Subcutaneous abdominal adipose tissue (tissue), 5 donors: ENCODE data around the gene CMIP.
A peak's percentile ranks its signal among the peaks of the same experiment; 100 is the strongest.

Source experiments
- H3K27ac ChIP-seq: one replicate; pipeline ENCODE4 v1.7.0; 2013; ENCODE audit warnings: low read depth, mild to moderate bottlenecking, inconsistent platforms, low read length, moderate library complexity
- H3K27me3 ChIP-seq, 5 donors: one replicate each; pipeline ENCODE4 v1.7.0; 2013; ENCODE audit warnings: low read length in 5 of 5, inconsistent platforms in 1 of 5; ENCODE audit not compliant: control insufficient read depth in 5 of 5, insufficient read depth in 4 of 5
- H3K36me3 ChIP-seq, 5 donors: one replicate each; pipeline ENCODE4 v1.7.0; 2013; ENCODE audit warnings: low read length in 5 of 5; ENCODE audit not compliant: control insufficient read depth in 5 of 5, insufficient read depth in 5 of 5
- H3K4me1 ChIP-seq, 5 donors: one replicate each; pipeline ENCODE4 v1.7.0; 2013; ENCODE audit warnings: low read length in 5 of 5, mild to moderate bottlenecking in 3 of 5, moderate library complexity in 1 of 5; ENCODE audit not compliant: control insufficient read depth in 5 of 5, insufficient read depth in 5 of 5
- H3K4me3 ChIP-seq, 5 donors: one replicate each; pipeline ENCODE4 v1.7.0; 2013; ENCODE audit warnings: low read length in 5 of 5, low read depth in 1 of 5
- H3K9ac ChIP-seq, 5 donors: one replicate each; pipeline ENCODE4 v1.7.0; 2013; ENCODE audit warnings: low read length in 5 of 5, mild to moderate bottlenecking in 4 of 5, moderate library complexity in 3 of 5
- H3K9me3 ChIP-seq, 5 donors: one replicate each; pipeline ENCODE4 v1.7.0; 2013; ENCODE audit warnings: low read length in 5 of 5; ENCODE audit not compliant: control insufficient read depth in 5 of 5
- donor health status: healthy.
- donor health status: healthy.
- donor health status: healthy.
- donor health status: healthy.
- donor health status: healthy.

Gene CMIP

DNA sequence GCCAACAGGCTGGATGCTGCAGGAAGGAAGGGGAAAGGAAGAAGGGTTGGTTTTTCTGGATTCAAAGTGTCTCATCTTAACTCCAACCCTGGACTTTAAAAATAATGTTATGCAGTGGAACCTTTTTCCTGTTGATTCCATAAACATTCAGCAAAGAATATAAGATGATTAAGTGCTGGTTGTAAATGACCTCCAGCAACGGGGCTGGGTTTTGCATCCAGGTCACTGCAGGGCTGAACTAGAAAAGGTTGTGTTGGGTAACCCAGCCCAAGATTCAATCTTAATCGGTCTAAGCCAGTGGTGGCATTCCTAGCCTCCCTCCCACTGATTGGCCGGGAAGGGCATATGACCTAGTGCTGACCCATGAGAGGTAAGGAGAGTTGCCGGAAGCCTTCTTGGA is 300.3 kb downstream of the CMIP start:
- Histone ChIP-seq H3K27me3 (peaks cover 0 to 5% (median 0%) of the 10 kb centered on the region in 5 donors), H3K4me3 (no peak overlapping the region), H3K27ac (no peak overlapping the region), H3K9me3 (no peaks in the 10 kb centered on the region), H3K36me3 (no peaks in the 10 kb centered on the region), H3K9ac (no peak overlapping the region), H3K4me1 (peaks cover 1 to 15% (median 9%) of the 10 kb centered on the region in 5 donors)

GRCh38 chr16:81745704-81746558 is 301.3 kb downstream of the CMIP start:
- Histone ChIP-seq H3K36me3 (no peaks in the 10 kb centered on the region), H3K4me1 (peaks cover 1 to 10% (median 9%) of the 10 kb centered on the region in 5 donors), H3K4me3 (peak overlapping the region; percentile 61 to 81 (median 73)), H3K27me3 (peaks cover 0 to 5% (median 0%) of the 10 kb centered on the region in 5 donors), H3K9ac (peak overlapping the region in 1 of 5 donors; percentile 60), H3K9me3 (no peaks in the 10 kb centered on the region), H3K27ac (no peak overlapping the region)

DNA sequence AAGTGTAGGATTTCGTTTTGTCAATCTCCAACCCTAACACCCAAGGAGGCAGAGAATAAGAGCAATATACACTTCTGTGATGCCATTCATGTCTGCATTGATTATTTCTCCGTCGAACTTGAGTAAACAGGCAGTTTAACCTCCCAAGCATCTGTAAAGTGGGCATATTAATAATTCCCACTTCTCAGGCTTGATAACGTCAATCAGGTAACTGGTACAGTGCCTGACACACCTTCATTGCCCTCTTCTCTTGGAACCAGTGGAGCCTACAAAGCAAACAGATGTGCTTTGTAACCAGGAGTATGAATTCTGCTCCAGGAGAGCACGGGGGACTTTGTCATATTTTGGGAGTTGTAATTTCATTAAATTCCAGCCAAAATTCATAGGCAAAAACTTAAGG is 302.0 kb downstream of the CMIP start:
- H3K27ac ChIP-seq, result no peak overlapping the region
- H3K4me1 ChIP-seq, result peaks cover 1 to 10% (median 9%) of the 10 kb centered on the region in 5 donors
- peak overlapping the region in 1 of 5 donors; percentile 60 for H3K9ac ChIP-seq
- peak overlapping the region; percentile 61 to 81 (median 73) for H3K4me3 ChIP-seq
- H3K36me3 ChIP-seq, result no peaks in the 10 kb centered on the region
- H3K27me3 ChIP-seq, result peaks cover 0 to 5% (median 0%) of the 10 kb centered on the region in 5 donors
- H3K9me3 ChIP-seq, result no peaks in the 10 kb centered on the region

DNA sequence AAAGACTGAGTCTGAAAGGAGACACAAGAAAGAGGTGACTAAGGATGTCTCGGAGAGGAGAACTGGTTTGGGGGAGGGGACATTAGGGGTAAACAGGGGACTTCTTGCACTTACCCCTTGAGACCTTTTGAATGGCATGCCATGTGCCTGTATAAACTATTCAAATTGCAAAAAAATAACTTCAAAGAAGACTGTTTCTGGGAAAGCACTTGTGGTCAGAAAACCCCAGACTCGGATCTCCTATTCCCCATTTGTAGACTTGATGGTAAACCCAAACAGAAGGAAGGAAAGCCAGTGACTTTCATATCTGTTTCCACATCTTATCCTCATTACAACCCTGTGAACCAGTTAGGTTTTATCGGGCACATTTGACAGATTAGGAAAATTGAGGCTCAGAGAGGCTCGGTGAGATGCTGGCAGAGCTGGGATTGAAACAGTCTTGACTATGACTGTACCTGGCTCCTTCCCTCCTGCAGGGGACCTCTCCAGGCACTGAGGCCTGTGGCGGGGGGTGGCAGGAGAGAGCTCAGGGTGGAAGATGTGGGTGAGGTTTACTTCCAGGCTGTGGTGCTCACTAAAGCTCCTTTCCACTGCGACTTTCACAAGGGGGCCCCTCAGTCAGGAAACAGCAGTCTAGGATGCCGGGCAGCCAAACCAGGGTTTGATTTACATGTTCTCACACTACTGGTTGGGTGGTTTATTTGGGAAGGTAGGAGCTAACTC is 304.0 kb downstream of the CMIP start:
- Histone ChIP-seq H3K27ac (no peak overlapping the region), H3K27me3 (peaks cover 0 to 4% (median 0%) of the 10 kb centered on the region in 5 donors), H3K36me3 (no peaks in the 10 kb centered on the region)

GRCh38 chr16:81752225-81752875 is 307.7 kb downstream of the CMIP start:
- Histone ChIP-seq H3K9ac (peak overlapping the region in 2 of 5 donors; percentile 17 to 23), H3K9me3 (no peaks in the 10 kb centered on the region), H3K27ac (no peak overlapping the region), H3K4me1 (peaks cover 0 to 24% (median 18%) of the 10 kb centered on the region in 5 donors), H3K4me3 (no peak overlapping the region), H3K27me3 (peaks cover 0 to 4% (median 0%) of the 10 kb centered on the region in 5 donors), H3K36me3 (no peaks in the 10 kb centered on the region)

More for the DNA sequence above, 304.0 kb downstream of the CMIP start:
- no peaks in the 10 kb centered on the region for H3K9me3 ChIP-seq
- peaks cover 1 to 17% (median 14%) of the 10 kb centered on the region in 5 donors for H3K4me1 ChIP-seq
- no peak overlapping the region for H3K9ac ChIP-seq
- no peak overlapping the region for H3K4me3 ChIP-seq

DNA sequence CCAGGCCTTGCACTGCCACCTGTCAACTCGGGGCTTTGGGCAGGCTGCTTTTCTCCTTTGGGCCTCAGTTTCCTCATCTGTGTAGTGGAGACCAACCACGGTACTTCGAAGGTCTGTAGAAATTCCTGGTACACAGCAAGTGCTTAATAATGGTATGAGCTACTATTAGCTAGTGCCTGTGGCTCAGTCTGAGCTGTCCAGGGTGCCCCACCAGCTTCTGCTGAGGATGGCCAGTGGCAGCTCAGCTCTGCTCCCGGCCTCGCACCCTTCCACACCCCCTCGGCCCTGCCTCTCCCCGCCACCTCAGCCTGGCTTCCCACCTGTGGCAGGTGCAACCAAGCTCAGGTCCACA is 308.2 kb downstream of the CMIP start:
- H3K36me3 ChIP-seq, result no peaks in the 10 kb centered on the region
- no peak overlapping the region for H3K27ac ChIP-seq
- peaks cover 0 to 24% (median 18%) of the 10 kb centered on the region in 5 donors for H3K4me1 ChIP-seq
- H3K4me3 ChIP-seq, result no peak overlapping the region
- H3K9me3 ChIP-seq, result no peaks in the 10 kb centered on the region
- H3K27me3 ChIP-seq, result peaks cover 0 to 4% (median 0%) of the 10 kb centered on the region in 5 donors
- peak overlapping the region in 2 of 5 donors; percentile 17 to 23 for H3K9ac ChIP-seq

GRCh38 chr16:81754858-81755257 is 310.2 kb downstream of the CMIP start:
- H3K4me3 ChIP-seq, result no peak overlapping the region
- H3K27me3 ChIP-seq, result peaks cover 0 to 4% (median 0%) of the 10 kb centered on the region in 5 donors
- no peak overlapping the region for H3K27ac ChIP-seq
- H3K9ac ChIP-seq, result no peak overlapping the region
- H3K9me3 ChIP-seq, result peaks cover 0 to 3% (median 0%) of the 10 kb centered on the region in 5 donors
- peaks cover 0 to 24% (median 18%) of the 10 kb centered on the region in 5 donors for H3K4me1 ChIP-seq
- no peaks in the 10 kb centered on the region for H3K36me3 ChIP-seq

GRCh38 chr16:81755915-81756614 is 311.5 kb downstream of the CMIP start:
- peaks cover 0 to 4% (median 0%) of the 10 kb centered on the region in 5 donors for H3K27me3 ChIP-seq

GRCh38 chr16:81756615-81757356 is 312.2 kb downstream of the CMIP start:
- Histone ChIP-seq H3K27ac (peak overlapping the region; percentile 3), H3K4me3 (no peak overlapping the region), H3K36me3 (no peaks in the 10 kb centered on the region), H3K9ac (no peak overlapping the region), H3K4me1 (peaks cover 0 to 24% (median 18%) of the 10 kb centered on the region in 5 donors), H3K9me3 (peaks cover 0 to 3% (median 0%) of the 10 kb centered on the region in 5 donors), H3K27me3 (peaks cover 0 to 4% (median 0%) of the 10 kb centered on the region in 5 donors)

More at GRCh38 chr16:81755915-81756614, 311.5 kb downstream of the CMIP start:
- Histone ChIP-seq H3K9ac (no peak overlapping the region), H3K36me3 (no peaks in the 10 kb centered on the region), H3K9me3 (peaks cover 0 to 3% (median 0%) of the 10 kb centered on the region in 5 donors), H3K27ac (peak overlapping the region; percentile 3), H3K4me3 (no peak overlapping the region), H3K4me1 (peaks cover 0 to 24% (median 18%) of the 10 kb centered on the region in 5 donors)
